GM19351 (cell line): ENCODE results near the gene ENGASE.

Source experiments
- ATAC-seq: cut with Tn5 transposase; IDR thresholded peaks from one replicate; pipeline ENCODE4 v1.9.1; 2021; ENCODE audit warnings: mild to moderate bottlenecking, moderate library complexity; ENCODE audit not compliant: unreplicated experiment

Gene ENGASE

GRCh38 chr17:79090443-79091225 lies 16.0 kb downstream of the ENGASE start:
- no peak for ATAC-seq

DNA sequence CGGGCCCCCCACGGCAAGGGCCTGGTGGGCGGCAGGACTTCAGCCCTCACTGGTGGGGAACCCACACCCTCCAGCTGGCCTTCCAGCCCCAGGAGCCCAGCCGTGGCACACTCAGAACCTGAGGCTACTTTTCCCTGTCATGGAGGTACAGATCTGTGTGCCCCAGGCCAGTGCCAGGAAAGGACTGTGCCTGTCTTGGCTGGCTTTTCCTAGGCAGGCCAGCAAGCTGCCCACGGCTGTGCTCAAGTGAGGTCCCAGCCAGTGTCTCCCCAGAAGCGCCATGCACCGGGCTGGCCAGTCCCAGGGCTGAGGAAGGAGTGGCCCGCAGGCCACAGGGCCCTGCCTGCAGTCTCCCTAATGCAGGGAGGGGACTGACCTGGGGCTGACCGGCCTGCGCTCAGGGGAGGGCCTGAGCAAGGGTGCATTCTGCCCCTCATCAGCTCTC lies 16.6 kb downstream of the ENGASE start:
- no peak for ATAC-seq

DNA sequence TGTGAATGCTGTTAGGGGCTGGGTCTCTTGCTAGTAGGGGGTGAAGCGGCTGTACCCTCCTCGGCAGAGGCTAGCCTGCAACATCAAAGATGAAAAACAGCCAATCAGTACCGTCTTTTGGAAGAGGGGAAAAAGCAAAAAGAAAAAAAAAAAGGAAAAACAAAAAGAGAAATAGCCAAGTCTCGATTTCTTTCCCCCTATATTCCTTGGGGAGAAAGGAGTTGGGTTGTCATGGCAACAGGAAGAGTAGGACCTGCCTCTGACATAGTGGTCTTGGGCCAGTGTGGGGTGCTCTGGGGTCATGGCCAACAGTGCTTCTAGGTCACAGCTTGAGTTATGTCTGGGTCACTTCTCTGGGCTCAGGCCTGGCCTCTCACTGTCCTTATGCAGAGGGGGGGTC lies 17.9 kb downstream of the ENGASE start:
- ATAC-seq: no peak

GRCh38 chr17:79093270-79093669 lies 18.6 kb downstream of the ENGASE start:
- no peak for ATAC-seq

DNA sequence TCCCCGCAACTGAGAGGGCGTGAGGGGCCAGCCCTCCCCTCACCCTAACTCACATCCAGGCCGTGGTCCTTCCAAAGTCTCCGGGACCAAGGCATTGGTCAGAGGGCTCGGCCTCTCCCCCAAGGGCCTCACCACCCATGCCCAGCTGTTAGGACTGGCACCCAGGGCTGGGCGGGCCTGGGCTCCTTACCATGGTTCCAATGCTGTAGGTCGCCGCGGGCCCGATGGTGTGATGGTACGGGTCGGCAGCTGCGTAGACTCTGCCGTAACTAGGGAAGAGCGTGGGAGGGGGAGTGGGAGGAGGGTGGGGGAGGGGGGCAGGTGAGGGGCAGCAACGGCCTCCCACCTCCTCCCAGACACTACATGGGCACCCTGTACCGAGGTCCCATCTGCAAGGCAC lies 19.6 kb downstream of the ENGASE start:
- no peak for ATAC-seq

GRCh38 chr17:79095345-79096055 lies 20.9 kb downstream of the ENGASE start:
- ATAC-seq: no peak

DNA sequence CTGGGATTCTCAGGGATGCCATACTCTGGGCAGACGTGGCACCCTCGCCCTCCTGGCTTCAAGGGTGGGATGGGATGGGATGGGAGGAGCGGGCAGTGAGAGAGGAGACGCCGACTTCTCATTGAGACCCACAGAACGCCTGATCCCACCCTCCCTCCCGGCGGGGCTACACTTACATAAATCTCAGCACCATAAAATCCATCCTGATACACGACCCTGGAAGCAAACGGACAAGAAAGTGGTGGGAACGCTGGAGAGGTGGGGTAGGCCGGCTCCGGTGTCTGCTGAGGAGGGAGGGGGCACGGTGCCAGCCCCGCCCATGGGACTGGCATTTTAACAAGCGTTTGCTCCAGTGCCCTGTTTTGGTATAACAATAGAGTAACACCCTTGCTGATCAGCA lies 21.9 kb downstream of the ENGASE start:
- no peak for ATAC-seq

DNA sequence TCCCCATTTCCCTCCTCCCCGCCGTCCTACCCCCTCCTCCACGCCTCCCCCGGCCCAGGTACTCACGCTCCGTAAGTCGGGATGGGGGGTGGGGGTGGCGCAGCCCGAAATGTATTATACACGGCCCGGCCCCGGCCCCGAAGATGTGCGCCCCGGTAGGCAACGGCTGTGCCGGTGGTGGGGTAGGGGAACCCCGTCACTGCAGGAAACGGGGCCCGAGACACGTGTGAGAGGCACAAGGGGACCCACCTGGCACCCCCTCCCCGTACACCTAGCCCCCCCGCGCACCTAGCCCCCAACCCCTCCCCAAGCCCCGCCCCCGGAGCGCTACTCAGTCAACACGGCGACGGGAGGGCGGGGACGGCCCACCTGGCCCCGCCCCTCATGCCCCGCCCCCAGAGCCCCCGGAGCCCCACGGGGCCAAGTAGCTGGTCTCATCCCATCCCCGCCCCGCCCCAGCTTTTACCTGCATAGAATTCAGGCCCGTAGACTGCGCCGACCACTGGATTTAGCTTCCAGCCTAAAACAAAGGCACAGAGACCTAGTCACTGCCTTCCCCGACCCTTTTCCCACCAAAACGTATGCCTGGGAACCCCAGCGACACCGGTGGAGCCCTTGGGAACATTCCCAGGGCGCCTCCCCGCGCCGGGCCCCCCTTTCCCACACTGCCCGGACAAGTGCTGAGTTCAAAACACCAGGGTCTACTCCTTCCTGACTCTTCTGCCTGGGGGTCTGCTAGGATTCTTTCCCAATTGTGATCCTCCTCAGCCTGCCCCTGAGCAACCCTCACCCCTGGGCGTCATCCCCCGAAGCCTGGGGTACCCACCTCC lies 22.8 kb downstream of the ENGASE start:
- ATAC-seq: no peak

DNA sequence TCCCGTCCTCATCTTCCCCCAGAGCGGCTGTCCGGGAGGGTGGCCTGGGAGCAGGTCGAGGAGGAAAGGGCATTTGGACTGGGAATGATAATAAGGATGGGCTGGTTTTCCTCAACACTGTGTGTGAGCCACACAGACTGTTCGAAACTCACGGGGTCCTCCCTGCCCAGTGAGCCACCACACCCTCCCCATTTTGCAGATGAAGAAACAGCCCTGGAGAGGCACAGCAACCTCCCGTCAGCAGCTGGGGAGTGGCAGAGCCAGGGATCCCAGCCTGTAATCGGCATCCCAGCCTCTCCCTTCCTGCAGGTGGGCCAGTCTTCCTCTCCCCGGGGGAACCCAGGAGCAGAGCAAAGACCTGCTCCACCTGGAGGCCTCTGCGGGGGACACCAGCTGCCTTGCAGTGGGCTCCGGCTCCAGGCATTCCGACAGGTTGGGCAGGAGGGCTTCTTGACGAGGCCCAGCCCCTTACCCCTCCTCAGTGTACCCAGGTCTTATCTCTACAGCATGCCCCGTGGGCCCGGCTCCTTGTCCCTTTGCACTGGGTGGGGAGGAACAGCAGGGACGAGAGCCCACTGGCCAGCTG lies 23.8 kb downstream of the ENGASE start:
- ATAC-seq: no peak

GRCh38 chr17:79100405-79100804 lies 25.8 kb downstream of the ENGASE start:
- no peak for ATAC-seq

- no peak for ATAC-seq
These were observed 26.6 kb downstream of the ENGASE start for GRCh38 chr17:79101111-79101673.

DNA sequence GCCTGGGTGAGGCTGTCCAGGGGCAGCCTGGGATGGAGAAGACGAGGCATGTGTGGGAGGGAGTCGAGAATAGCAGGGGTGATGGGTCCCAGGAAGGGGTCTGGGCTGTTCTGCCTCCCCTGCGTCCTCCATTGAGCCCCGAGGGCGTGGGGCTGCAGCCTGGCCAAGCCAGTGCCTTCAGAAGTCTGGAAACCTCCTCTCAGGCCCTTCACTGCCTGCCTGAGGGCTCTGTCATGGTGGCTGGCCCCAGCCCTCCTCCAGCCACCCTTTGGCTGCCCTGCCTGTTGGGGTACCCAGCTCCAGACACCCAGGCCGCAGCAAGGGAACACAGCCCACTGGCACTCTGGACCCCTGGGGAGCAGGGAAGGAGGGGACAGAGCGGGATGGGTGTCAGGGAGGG lies 27.6 kb downstream of the ENGASE start:
- ATAC-seq: no peak

GRCh38 chr17:79104898-79105600 lies 30.4 kb downstream of the ENGASE start:
- ATAC-seq: no peak

DNA sequence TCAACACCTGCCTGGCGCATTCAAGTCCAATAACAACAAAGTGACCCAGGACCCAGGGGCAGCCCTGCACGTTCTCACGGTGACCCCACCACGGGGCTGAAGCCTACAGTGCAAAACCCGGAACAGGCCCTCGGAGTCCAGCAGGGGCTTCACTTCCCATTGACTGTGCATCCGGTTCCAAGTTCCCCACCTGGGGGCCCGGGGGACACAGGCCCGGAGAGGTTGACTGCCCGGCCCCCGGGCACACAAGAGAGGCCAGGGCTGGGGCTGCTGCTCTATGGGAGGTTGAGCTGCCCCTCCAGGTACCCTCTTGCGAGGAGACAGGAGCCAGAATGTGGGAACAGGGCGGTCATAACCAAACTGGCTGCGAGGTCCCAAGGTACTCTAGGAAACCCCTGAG lies 31.3 kb downstream of the ENGASE start:
- ATAC-seq: no peak

GRCh38 chr17:79106958-79107357 lies 32.3 kb downstream of the ENGASE start:
- no peak for ATAC-seq

GRCh38 chr17:79107499-79108231 lies 33.0 kb downstream of the ENGASE start:
- ATAC-seq: no peak

GRCh38 chr17:79108232-79108850 lies 33.7 kb downstream of the ENGASE start:
- ATAC-seq: no peak

- no peak for ATAC-seq
These were observed 34.2 kb downstream of the ENGASE start for GRCh38 chr17:79108870-79109269.

GRCh38 chr17:79109584-79109983 lies 35.0 kb downstream of the ENGASE start:
- no peak for ATAC-seq
